Caco-2 (cell line): ENCODE results near the gene TXNRD1. TPM values are rescaled to one million over a fixed set of nuclear protein-coding genes. Genes with fewer than 3 reads are reported as not detected.

ENCODE experiments used
- BruUV-seq: library from RNA; stranded (reverse); fragments of 400-500 nt; replicated peaks from 2 replicates; lab custom pipeline; 2021; lab: Mats Ljungman, UMichigan
- CTCF ChIA-PET: fragments of 300-600 bp; sonication (Branson Sonifier 250); formaldehyde crosslinking; loops from one replicate; lab custom pipeline; 2022; ENCODE audit warnings: antibody characterized with exemption; lab: Charles Lee
- POLR2A ChIA-PET: fragments of 300-600 bp; sonication (Branson Sonifier 250); formaldehyde crosslinking; loops from one replicate; lab custom pipeline; 2022; ENCODE audit warnings: antibody characterized with exemption; lab: Charles Lee
- DNase-seq, 2 experiments: peaks; one replicate each; pipeline versions ENCODE4 v3.0.0 to v3.0.0-alpha.2; 2020 to 2022
- H3K27me3 ChIP-seq: replicated peaks from 2 replicates; pipeline ENCODE4 v1.6.0; 2011; ENCODE audit warnings: low read length; ENCODE audit not compliant: control insufficient read depth, insufficient read depth
- H3K36me3 ChIP-seq: 2 replicates; pipeline ENCODE4 v1.5.1; 2011; ENCODE audit warnings: low read length; ENCODE audit not compliant: control insufficient read depth, insufficient read depth
- H3K4me1 ChIP-seq: fragments of 250-450 bp; sonication (Bioruptor Pico); 2 replicates; pipeline ENCODE4 v1.5.1; 2020; ENCODE audit warnings: mild to moderate bottlenecking
- H3K4me3 ChIP-seq: 2 replicates; pipeline ENCODE4 v1.5.1; 2011; ENCODE audit warnings: low read depth, mild to moderate bottlenecking, control low read depth, low read length
- H3K9me3 ChIP-seq: fragments of 250-450 bp; sonication (Bioruptor Pico); 2 replicates; pipeline ENCODE4 v1.5.1; 2020; ENCODE audit warnings: mild to moderate bottlenecking, moderate library complexity
- H3K27ac Mint-ChIP-seq: one replicate; pipeline ENCODE4 v1.8.0; 2022; ENCODE audit warnings: mixed read lengths; ENCODE audit not compliant: unreplicated experiment
- H3K27me3 Mint-ChIP-seq: one replicate; pipeline ENCODE4 v1.8.0; 2022; ENCODE audit warnings: mixed read lengths; ENCODE audit not compliant: insufficient read depth, unreplicated experiment
- H3K36me3 Mint-ChIP-seq: one replicate; pipeline ENCODE4 v1.8.0; 2022; ENCODE audit warnings: mild to moderate bottlenecking, mixed read lengths; ENCODE audit not compliant: insufficient read depth, unreplicated experiment
- H3K4me1 Mint-ChIP-seq: one replicate; pipeline ENCODE4 v1.8.0; 2022; ENCODE audit warnings: low read depth, mixed read lengths; ENCODE audit not compliant: unreplicated experiment
- H3K4me3 Mint-ChIP-seq: one replicate; pipeline ENCODE4 v1.8.0; 2022; ENCODE audit warnings: mild to moderate bottlenecking, moderate library complexity, mixed read lengths; ENCODE audit not compliant: unreplicated experiment
- H3K9me3 Mint-ChIP-seq: one replicate; pipeline ENCODE4 v1.8.0; 2022; ENCODE audit warnings: mixed read lengths; ENCODE audit not compliant: unreplicated experiment
- CTCF ChIP-seq, 2 experiments: fragments of 200-600 bp in 1 of 2; IDR thresholded peaks; 1 replicate in 1 of 2; 2 replicates in 1 of 2; pipeline versions ENCODE4 v1.5.1 to v1.8.0; 2011 to 2022; ENCODE audit warnings: antibody characterized with exemption in 1 of 2, control low read depth in 1 of 2, inconsistent platforms in 1 of 2, low read depth in 1 of 2, low read length in 1 of 2, mild to moderate bottlenecking in 1 of 2, moderate library complexity in 1 of 2; ENCODE audit not compliant: insufficient read depth in 1 of 2, severe bottlenecking in 1 of 2, unreplicated experiment in 1 of 2
- intact Hi-C: fragments of 100-400 bp; cut with micrococcal nuclease; formaldehyde crosslinking; loops from one replicate; pipeline ENCODE4 v1.10.0; 2022; ENCODE audit not compliant: unreplicated experiment
- total RNA-seq: library from RNA; stranded (reverse); gene quantifications from 2 replicates; pipeline ENCODE4 v1.2.3, GENCODE V29; 2022

Gene TXNRD1
- total RNA-seq, 1 experiment from 2014 or later = 115 TPM

GRCh38 chr12:104187446-104188155, 28.0 kb upstream of the TXNRD1 start:
- Mint-ChIP-seq H3K9me3 (no peaks in the 10 kb centered on the region), H3K36me3 (peaks cover 5% of the 10 kb centered on the region), H3K27me3 (no peaks in the 10 kb centered on the region), H3K4me3 (no peak overlapping the region), H3K27ac (no peak overlapping the region), H3K4me1 (no peaks in the 10 kb centered on the region)
- no TSS peak for BruUV-seq
- Histone ChIP-seq H3K4me1 (no peaks in the 10 kb centered on the region), H3K9me3 (peaks cover 10% of the 10 kb centered on the region; the same call in 1 of the 2 replicates), H3K27me3 (no peaks in the 10 kb centered on the region), H3K4me3 (no peak overlapping the region), H3K36me3 (no peaks in the 10 kb centered on the region)
- ChIA-PET POLR2A (no interaction called here), CTCF (no interaction called here)
- DNase-seq = no peak
- no peak for TF ChIP-seq CTCF (IDR thresholded peaks at IDR 0.05; ENCODE audit: insufficient read depth in 1 of 2, low read depth in 1 of 2, low read length in 1 of 2, severe bottlenecking in 1 of 2, unreplicated experiment in 1 of 2)
- intact Hi-C loops = no loop called here

GRCh38 chr12:104188534-104188933, 27.0 kb upstream of the TXNRD1 start:
- DNase-seq = no peak
- no peaks in the 10 kb centered on the region for H3K9me3 Mint-ChIP-seq

GRCh38 chr12:104189915-104190555, 25.5 kb upstream of the TXNRD1 start:
- no peaks in the 10 kb centered on the region for H3K9me3 ChIP-seq
- H3K4me1 ChIP-seq = no peaks in the 10 kb centered on the region
- ChIA-PET POLR2A (no interaction called here), CTCF (no interaction called here)
- no peak overlapping the region for H3K4me3 ChIP-seq
- H3K27me3 Mint-ChIP-seq = peaks cover 2% of the 10 kb centered on the region
- H3K36me3 Mint-ChIP-seq = no peaks in the 10 kb centered on the region
- no peak for TF ChIP-seq CTCF (IDR thresholded peaks at IDR 0.05; ENCODE audit: insufficient read depth in 1 of 2, low read depth in 1 of 2, low read length in 1 of 2, severe bottlenecking in 1 of 2, unreplicated experiment in 1 of 2)
- no peaks in the 10 kb centered on the region for H3K9me3 Mint-ChIP-seq
- no peak overlapping the region for H3K27ac Mint-ChIP-seq
- intact Hi-C loops = no loop called here
- BruUV-seq = no TSS peak
- H3K4me1 Mint-ChIP-seq = no peaks in the 10 kb centered on the region
- no peak for DNase-seq
- H3K36me3 ChIP-seq = no peaks in the 10 kb centered on the region
- H3K4me3 Mint-ChIP-seq = no peak overlapping the region
- H3K27me3 ChIP-seq = no peaks in the 10 kb centered on the region

More at GRCh38 chr12:104188534-104188933, 27.0 kb upstream of the TXNRD1 start:
- CTCF ChIA-PET = no interaction called here
- Histone ChIP-seq H3K4me3 (no peak overlapping the region), H3K4me1 (no peaks in the 10 kb centered on the region), H3K36me3 (no peaks in the 10 kb centered on the region), H3K9me3 (peaks cover 7% of the 10 kb centered on the region; the same call in 1 of the 2 replicates), H3K27me3 (no peaks in the 10 kb centered on the region)
- Mint-ChIP-seq H3K36me3 (peaks cover 2% of the 10 kb centered on the region), H3K27me3 (no peaks in the 10 kb centered on the region), H3K4me1 (no peaks in the 10 kb centered on the region), H3K4me3 (no peak overlapping the region), H3K27ac (no peak overlapping the region)
- POLR2A ChIA-PET = no interaction called here
- no TSS peak for BruUV-seq
- intact Hi-C loops = no loop called here
- no peak for TF ChIP-seq CTCF (IDR thresholded peaks at IDR 0.05; ENCODE audit: insufficient read depth in 1 of 2, low read depth in 1 of 2, low read length in 1 of 2, severe bottlenecking in 1 of 2, unreplicated experiment in 1 of 2)
